A549 (cell line): Measurements from ENCODE around the gene RPE. TPM values are rescaled to one million over a fixed set of nuclear protein-coding genes. Genes with fewer than 3 reads are reported as not detected.

ENCODE experiments used
- ATAC-seq, 2 experiments: fragments of 200-7000 bp in 1 of 2; fragments of >200 bp in 1 of 2; cut with Nextera tagmentation in 1 of 2; cut with Tn5 transposase in 1 of 2; 3 replicates each; pipeline versions ENCODE4 v1.8.0 to v1.9.1; 2018 to 2020; ENCODE audit warnings: mild to moderate bottlenecking in 1 of 2, moderate library complexity in 1 of 2
- CTCF ChIA-PET: fragments of 300-600 bp; sonication (Branson Sonifier 250); formaldehyde crosslinking; extraction: SDS; loops from one replicate; lab custom pipeline; 2021; ENCODE audit warnings: antibody characterized with exemption, inconsistent platforms; lab: Yijun Ruan, JAX
- POLR2A ChIA-PET: fragments of 350-600 bp; formaldehyde crosslinking; extraction: SDS; loops from one replicate; lab custom pipeline; 2021; ENCODE audit warnings: antibody characterized with exemption, inconsistent platforms; lab: Yijun Ruan, JAX
- DNase-seq, 2 experiments: peaks; one replicate each; pipeline versions ENCODE4 v3.0.0 to v3.0.0-alpha.2; 2011 to 2016; ENCODE audit warnings: low read depth in 1 of 2, low spot score in 1 of 2
- FAIRE-seq: peaks from 2 replicates; lab custom pipeline; 2011; peaks lifted over from hg19 to GRCh38; lab: Jason Lieb, UNC
- H3K27ac ChIP-seq, 2 experiments: fragments of >200 bp; sonication (Bioruptor Twin); formaldehyde crosslinking; 3 replicates each; pipeline ENCODE4 v1.5.1; 2016 to 2017
- H3K4me1 ChIP-seq: fragments of >200 bp; sonication (Bioruptor Twin); formaldehyde crosslinking; 3 replicates; pipeline ENCODE4 v1.6.1; 2016
- H3K4me2 ChIP-seq: fragments of >200 bp; sonication (Bioruptor Twin); formaldehyde crosslinking; 3 replicates; pipeline ENCODE4 v1.6.1; 2016
- H3K4me3 ChIP-seq: fragments of >200 bp; sonication (Bioruptor Twin); formaldehyde crosslinking; 3 replicates; pipeline ENCODE4 v1.5.1; 2016
- H3K9me3 ChIP-seq: fragments of >200 bp; sonication (Bioruptor Twin); formaldehyde crosslinking; 3 replicates; pipeline ENCODE4 v1.6.1; 2016
- CBX2 ChIP-seq: fragments of 200-600 bp; sonication (generic); IDR thresholded peaks from 2 replicates; pipeline ENCODE4 v1.6.1; 2016; ENCODE audit warnings: low read depth, mild to moderate bottlenecking, borderline replicate concordance
- CBX8 ChIP-seq: fragments of 200-600 bp; sonication (generic); IDR thresholded peaks from 2 replicates; pipeline ENCODE4 v1.6.1; 2016
- CEBPB ChIP-seq, 2 experiments: fragments of >200 bp in 1 of 2; sonication (Bioruptor Twin) in 1 of 2; formaldehyde crosslinking in 1 of 2; IDR thresholded peaks; 2 replicates each; pipeline ENCODE4 v1.6.1; 2012 to 2016
- CHD2 ChIP-seq: fragments of 150-350 bp; IDR thresholded peaks from 2 replicates; pipeline ENCODE4 v1.6.1; 2014; ENCODE audit warnings: low read length; ENCODE audit not compliant: partially characterized antibody
- CHD4 ChIP-seq: fragments of 200-600 bp; sonication (generic); IDR thresholded peaks from 2 replicates; pipeline ENCODE4 v1.6.1; 2016; ENCODE audit warnings: antibody characterized with exemption, mild to moderate bottlenecking, borderline replicate concordance
- CTCF ChIP-seq: fragments of >200 bp; sonication (Bioruptor Twin); formaldehyde crosslinking; IDR thresholded peaks from 3 replicates; pipeline ENCODE4 v1.5.1; 2016
- E2F6 ChIP-seq: IDR thresholded peaks from 2 replicates; pipeline ENCODE4 v1.6.1; 2012; ENCODE audit warnings: low read depth, borderline replicate concordance
- EHMT2 ChIP-seq: fragments of 200-600 bp; sonication (generic); IDR thresholded peaks from 2 replicates; pipeline ENCODE4 v1.6.1; 2016; ENCODE audit warnings: antibody characterized with exemption, low read depth, mild to moderate bottlenecking, moderate library complexity
- ELK1 ChIP-seq: fragments of 150-350 bp; IDR thresholded peaks from 2 replicates; pipeline ENCODE4 v1.6.1; 2014; ENCODE audit warnings: low read depth, mild to moderate bottlenecking, low read length
- ESRRA ChIP-seq: fragments of 150-350 bp; IDR thresholded peaks from 2 replicates; pipeline ENCODE4 v1.6.1; 2014; ENCODE audit warnings: mild to moderate bottlenecking, low read length, borderline replicate concordance
- FOXS1 ChIP-seq: fragments of 250-450 bp; sonication (Bioruptor Pico); IDR thresholded peaks from 2 replicates; pipeline ENCODE4 v1.5.0; 2020; ENCODE audit warnings: mild to moderate bottlenecking, moderate library complexity
- HEYL ChIP-seq: fragments of 250-450 bp; sonication (Bioruptor Pico); IDR thresholded peaks from 2 replicates; pipeline ENCODE4 v1.8.0; 2021; ENCODE audit warnings: mild to moderate bottlenecking, moderate library complexity
- HMGXB4 ChIP-seq: fragments of 250-450 bp; sonication (Bioruptor Pico); IDR thresholded peaks from 2 replicates; pipeline ENCODE4 v1.5.0; 2021; ENCODE audit warnings: mild to moderate bottlenecking, moderate library complexity, borderline replicate concordance
- HOXA7 ChIP-seq: fragments of 250-450 bp; sonication (Bioruptor Pico); IDR thresholded peaks from 2 replicates; pipeline ENCODE4 v1.5.0; 2020; ENCODE audit warnings: mild to moderate bottlenecking, moderate library complexity
- HOXB5 ChIP-seq: fragments of 250-450 bp; sonication (Bioruptor Pico); IDR thresholded peaks from 2 replicates; pipeline ENCODE4 v1.5.0; 2020; ENCODE audit warnings: mild to moderate bottlenecking, moderate library complexity
- JUN ChIP-seq, 2 experiments: fragments of >200 bp; sonication (Bioruptor Twin); formaldehyde crosslinking; IDR thresholded peaks; 2 replicates in 1 of 2; 3 replicates in 1 of 2; pipeline ENCODE4 v1.6.1; 2016 to 2017
- JUNB ChIP-seq: fragments of >200 bp; sonication (Bioruptor Twin); formaldehyde crosslinking; IDR thresholded peaks from 2 replicates; pipeline ENCODE4 v1.6.1; 2016
- KDM1A ChIP-seq: fragments of 200-600 bp; sonication (generic); IDR thresholded peaks from 2 replicates; pipeline ENCODE4 v1.6.1; 2016; ENCODE audit warnings: low read depth, mild to moderate bottlenecking
- MYC ChIP-seq: IDR thresholded peaks from 2 replicates; pipeline ENCODE4 v1.6.1; 2012; ENCODE audit warnings: mild to moderate bottlenecking, inconsistent platforms, low read length, improper control_type of control experiment, borderline replicate concordance
- NPAS2 ChIP-seq: fragments of 250-450 bp; sonication (Bioruptor Pico); IDR thresholded peaks from 2 replicates; pipeline ENCODE4 v1.8.0; 2022; ENCODE audit warnings: mild to moderate bottlenecking, moderate library complexity, borderline replicate concordance
- NR3C1 ChIP-seq: fragments of >200 bp; sonication (Bioruptor Twin); formaldehyde crosslinking; IDR thresholded peaks from 3 replicates; pipeline ENCODE4 v1.6.1; 2017
- PBX3 ChIP-seq: IDR thresholded peaks from 2 replicates; pipeline ENCODE4 v1.6.1; 2012
- PHF8 ChIP-seq: fragments of 200-600 bp; sonication (generic); IDR thresholded peaks from 2 replicates; pipeline ENCODE4 v1.6.1; 2016; ENCODE audit warnings: low read depth, mild to moderate bottlenecking, antibody characterized with exemption, moderate library complexity, borderline replicate concordance
- POLR2A ChIP-seq: IDR thresholded peaks from 2 replicates; pipeline ENCODE4 v1.6.1; 2012; ENCODE audit warnings: mild to moderate bottlenecking, low read length
- RAD21 ChIP-seq, 2 experiments: fragments of >200 bp in 1 of 2; sonication (Bioruptor Twin) in 1 of 2; formaldehyde crosslinking in 1 of 2; IDR thresholded peaks in 1 of 2; conservative IDR thresholded peaks in 1 of 2; 2 replicates in 1 of 2; 3 replicates in 1 of 2; pipeline ENCODE4 v1.6.1; 2012 to 2018; ENCODE audit warnings: inconsistent platforms in 1 of 2
- SMC3 ChIP-seq: fragments of >200 bp; sonication (Bioruptor Twin); formaldehyde crosslinking; IDR thresholded peaks from 3 replicates; pipeline ENCODE4 v1.6.1; 2018; ENCODE audit warnings: inconsistent platforms
- SREBF2 ChIP-seq: fragments of 450-650 bp; IDR thresholded peaks from 2 replicates; pipeline ENCODE4 v1.6.1; 2014; ENCODE audit warnings: mild to moderate bottlenecking, moderate library complexity
- ZC3H11A ChIP-seq: fragments of 450-650 bp; IDR thresholded peaks from 2 replicates; pipeline ENCODE4 v1.6.1; 2014; ENCODE audit warnings: antibody characterized with exemption, mild to moderate bottlenecking
- ZFP36 ChIP-seq: fragments of 450-650 bp; IDR thresholded peaks from 2 replicates; pipeline ENCODE4 v1.6.1; 2014; ENCODE audit warnings: borderline replicate concordance; ENCODE audit not compliant: partially characterized antibody
- WGBS: methylation state at CpG from one replicate; pipeline ENCODE4 v1.1.6; 2017; ENCODE audit errors: missing lambda C conversion rate; 5-methylcytosine and 5-hydroxymethylcytosine counted together
- polyA plus RNA-seq, 4 experiments: library from polyadenylated mRNA; depleted of rRNA in 3 of 4; stranded (reverse); fragments of >200 nt; fragmentation: RNase III in 1 of 4; extraction: RNeasy Plus Mini Kit Qiagen cat#74134 plus additional on column Dnase treatment in 1 of 4; gene quantifications; 2 replicates in 3 of 4; 3 replicates in 1 of 4; pipeline ENCODE4 v1.2.3, GENCODE V29; 2011 to 2017

RPE gene
- polyA plus RNA-seq, 2 of the 4 experiments (the other 2 are of a cell fraction): 81.5 to 118 TPM

DNA sequence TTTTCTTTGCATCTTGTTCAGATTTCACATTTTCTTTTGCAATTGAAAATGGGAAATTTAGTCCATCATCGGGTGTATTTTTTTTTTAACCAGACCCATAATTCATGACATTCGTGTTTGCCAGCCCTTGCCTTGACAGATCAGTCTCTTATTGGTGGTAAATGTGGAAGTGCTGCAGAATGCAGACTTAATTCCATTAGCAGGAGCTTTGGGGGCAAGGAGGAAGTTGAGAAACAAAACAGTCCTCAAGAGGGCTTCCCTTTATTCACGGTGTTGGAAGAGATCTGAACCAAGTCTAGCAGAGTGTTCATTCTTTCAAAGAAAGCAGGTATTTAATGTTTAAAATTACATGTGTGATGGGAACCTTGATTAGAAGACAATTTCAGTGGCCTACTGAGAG, 16.6 kb upstream of the RPE start:
- CTCF ChIA-PET: interaction anchor here (0.6 to 1.4 kb wide), 3 partner anchors 68 to 211 kb away, joined by 3 to 5 read pairs (median 3); no protein-coding TSS in a partner anchor
- ATAC-seq: no peak
- TF ChIP-seq MYC: no peak
- no peak for TF ChIP-seq JUNB
- no peak for TF ChIP-seq ESRRA
- TF ChIP-seq ELK1: no peak
- TF ChIP-seq, all 56 proteins: peak for 0
- no peak overlapping the region for H3K4me2 ChIP-seq
- H3K4me1 ChIP-seq: no peaks in the 10 kb centered on the region
- no peak overlapping the region for H3K27ac ChIP-seq
- WGBS: 36% methylated on average over 3 of the region's 3 CpGs
- no peak for DNase-seq
- H3K4me3 ChIP-seq: no peak overlapping the region
- no peaks in the 10 kb centered on the region for H3K9me3 ChIP-seq
- POLR2A ChIA-PET: no interaction called here
- no peak for FAIRE-seq

GRCh38 chr2:209986415-209986814, 16.0 kb upstream of the RPE start:
- CTCF ChIA-PET: no interaction called here
- Histone ChIP-seq H3K4me3 (no peak overlapping the region), H3K4me2 (no peak overlapping the region), H3K9me3 (no peaks in the 10 kb centered on the region), H3K4me1 (no peaks in the 10 kb centered on the region), H3K27ac (no peak overlapping the region)
- TF ChIP-seq CTCF (no peak), CHD4 (no peak), EHMT2 (no peak), RAD21 (conservative IDR thresholded peaks at IDR 0.05 in 1 of 2, IDR thresholded peaks at IDR 0.05 in 1 of 2) (no peak), SMC3 (no peak), NPAS2 (no peak), FOXS1 (CRISPR knock-in tag) (no peak), ZC3H11A (no peak), JUN (IDR thresholded peaks at IDR 0.05) (no peak), SREBF2 (no peak), HOXA7 (no peak), POLR2A (no peak)
- 92% methylated on average over 2 of the region's 2 CpGs for whole genome bisulfite sequencing
- POLR2A ChIA-PET: no interaction called here
- FAIRE-seq (no peak), DNase-seq (no peak), ATAC-seq (no peak)

GRCh38 chr2:209988010-209988409, 14.4 kb upstream of the RPE start:
- Histone ChIP-seq H3K4me2 (no peak overlapping the region), H3K4me3 (no peak overlapping the region)
- ChIA-PET CTCF (no interaction called here), POLR2A (no interaction called here)
- DNase-seq (no peak), ATAC-seq (no peak)
- no peak for TF ChIP-seq HMGXB4 (CRISPR knock-in tag)
- no peak for TF ChIP-seq SMC3
- no peak for TF ChIP-seq EHMT2
- TF ChIP-seq CHD2: no peak
- TF ChIP-seq PHF8: no peak
- TF ChIP-seq HOXB5 (CRISPR knock-in tag): no peak
- no peak for TF ChIP-seq E2F6
- TF ChIP-seq CEBPB (IDR thresholded peaks at IDR 0.05): no peak
- no peak for TF ChIP-seq ZFP36
- TF ChIP-seq SREBF2: no peak
- no peak for TF ChIP-seq JUN (IDR thresholded peaks at IDR 0.05)
- TF ChIP-seq CBX8: no peak
- TF ChIP-seq PBX3: no peak
- TF ChIP-seq HOXA7: no peak
- TF ChIP-seq POLR2A: no peak
- no peak for TF ChIP-seq CBX2
- no peak for TF ChIP-seq NR3C1
- TF ChIP-seq HEYL: no peak
- TF ChIP-seq KDM1A: no peak
- TF ChIP-seq, all 56 proteins: peak for 0
- no peaks in the 10 kb centered on the region for H3K9me3 ChIP-seq
- H3K4me1 ChIP-seq: no peaks in the 10 kb centered on the region
- 58% methylated on average over 4 of the region's 4 CpGs for WGBS
- H3K27ac ChIP-seq: no peak overlapping the region
- no peak for FAIRE-seq
